ENCODE results near the gene DACT1. TPM values are rescaled to one million over a fixed set of nuclear protein-coding genes. Genes with fewer than 3 reads are reported as not detected.

The DACT1 gene
- total RNA-seq, 4 donors from 2014 or later, result 2.3 to 5.8 (median 3.3) TPM

GRCh38 chr14:58662018-58662417 lies 24.3 kb downstream of the DACT1 start:
- DNase-seq, result no peak
- H3K4me1 ChIP-seq, result peaks cover 0 to 8% (median 4%) of the 10 kb centered on the region in 4 donors
- in situ Hi-C loops (cut with MboI; ENCODE audit: low pct_ligation_motif_present in 1 of 4, low pct_unique_long_range_greater_than_20kb in 1 of 4, low sequenced_read_pairs in 3 of 4), result no loop called here
- no peak overlapping the region for H3K27ac ChIP-seq
- intact Hi-C loops (cut with DNase I; ENCODE audit: low total_unique reads), result no loop called here
- TF ChIP-seq POLR2A (IDR thresholded peaks at IDR 0.05) (no peak), EP300 (IDR thresholded peaks at IDR 0.05; ENCODE audit: low read depth) (no peak), POLR2AphosphoS5 (IDR thresholded peaks at IDR 0.05) (no peak), CTCF (IDR thresholded peaks at IDR 0.05) (no peak)
- no peaks in the 10 kb centered on the region for H3K9me3 ChIP-seq
- WGBS, 2 donors (ENCODE audit: low coverage in 1 of 2), result 53 to 70% methylated on average over 1 of the region's 1 CpG
- H3K4me3 ChIP-seq, result no peak overlapping the region
- H3K36me3 ChIP-seq, result no peaks in the 10 kb centered on the region
- H3K27me3 ChIP-seq, result no peaks in the 10 kb centered on the region

GRCh38 chr14:58662759-58663158 lies 25.0 kb downstream of the DACT1 start:
- intact Hi-C loops (cut with DNase I; ENCODE audit: low total_unique reads), result no loop called here
- no peaks in the 10 kb centered on the region for H3K9me3 ChIP-seq
- 81 to 90% methylated on average over 2 of the region's 2 CpGs for WGBS, 2 donors (ENCODE audit: low coverage in 1 of 2)
- TF ChIP-seq EP300 (IDR thresholded peaks at IDR 0.05; ENCODE audit: low read depth) (no peak), POLR2A (IDR thresholded peaks at IDR 0.05) (no peak), POLR2AphosphoS5 (IDR thresholded peaks at IDR 0.05) (no peak), CTCF (IDR thresholded peaks at IDR 0.05) (no peak)
- H3K27ac ChIP-seq, result no peak overlapping the region
- H3K4me3 ChIP-seq, result no peak overlapping the region
- H3K36me3 ChIP-seq, result no peaks in the 10 kb centered on the region
- no peak for DNase-seq
- H3K27me3 ChIP-seq, result no peaks in the 10 kb centered on the region
- in situ Hi-C loops (cut with MboI; ENCODE audit: low pct_ligation_motif_present in 1 of 4, low pct_unique_long_range_greater_than_20kb in 1 of 4, low sequenced_read_pairs in 3 of 4), result no loop called here
- H3K4me1 ChIP-seq, result peaks cover 0 to 8% (median 3%) of the 10 kb centered on the region in 4 donors

- Histone ChIP-seq H3K27me3 (no peaks in the 10 kb centered on the region), H3K27ac (peak overlapping the region in 3 of 4 donors; percentile 16 to 25 (median 21)), H3K4me1 (peaks cover 0 to 8% (median 3%) of the 10 kb centered on the region in 4 donors), H3K4me3 (no peak overlapping the region), H3K9me3 (no peaks in the 10 kb centered on the region), H3K36me3 (no peaks in the 10 kb centered on the region)
- in situ Hi-C loops (cut with MboI; ENCODE audit: low pct_ligation_motif_present in 1 of 4, low pct_unique_long_range_greater_than_20kb in 1 of 4, low sequenced_read_pairs in 3 of 4) (no loop called here), intact Hi-C loops (cut with DNase I; ENCODE audit: low total_unique reads) (no loop called here)
- WGBS, 2 donors (ENCODE audit: low coverage in 1 of 2), result 12 to 31% methylated on average over 2 of the region's 2 CpGs
- TF ChIP-seq POLR2AphosphoS5 (IDR thresholded peaks at IDR 0.05), result peak in 2 of 3 donors; percentile 43 to 76
- TF ChIP-seq EP300 (IDR thresholded peaks at IDR 0.05; ENCODE audit: low read depth), result no peak
- DNase-seq, result peak; percentile 21
These were observed 25.8 kb downstream of the DACT1 start for GRCh38 chr14:58663494-58664111.

- Histone ChIP-seq H3K27ac (no peak overlapping the region), H3K36me3 (no peaks in the 10 kb centered on the region), H3K4me3 (no peak overlapping the region), H3K4me1 (peaks cover 0 to 8% (median 3%) of the 10 kb centered on the region in 4 donors), H3K27me3 (no peaks in the 10 kb centered on the region), H3K9me3 (no peaks in the 10 kb centered on the region)
- intact Hi-C loops (cut with DNase I; ENCODE audit: low total_unique reads), result no loop called here
- in situ Hi-C loops (cut with MboI; ENCODE audit: low pct_ligation_motif_present in 1 of 4, low pct_unique_long_range_greater_than_20kb in 1 of 4, low sequenced_read_pairs in 3 of 4), result no loop called here
- WGBS, 2 donors (ENCODE audit: low coverage in 1 of 2), result 78 to 92% methylated on average over 3 of the region's 3 CpGs
- DNase-seq, result no peak
- TF ChIP-seq POLR2AphosphoS5 (IDR thresholded peaks at IDR 0.05), result no peak
- TF ChIP-seq POLR2A (IDR thresholded peaks at IDR 0.05), result no peak
- TF ChIP-seq CTCF (IDR thresholded peaks at IDR 0.05), result no peak
- TF ChIP-seq EP300 (IDR thresholded peaks at IDR 0.05; ENCODE audit: low read depth), result no peak
These were observed 28.2 kb downstream of the DACT1 start for GRCh38 chr14:58665773-58666500.

All from transverse colon (tissue), 4 donors.